NCI-H1092 treated with DMSO at 0.1 percent for 48 hours (cell line): ENCODE measurements around the gene ZNF516.

Experiments
- DNase-seq: peaks from one replicate; lab custom pipeline; 2025; lab: John Stamatoyannopoulos, UW

Gene ZNF516

GRCh38 chr18:76339246-76339620 is 155.8 kb downstream of the ZNF516 start:
- DNase-seq = no peak

GRCh38 chr18:76338619-76339245 is 156.3 kb downstream of the ZNF516 start:
- no peak for DNase-seq

DNA sequence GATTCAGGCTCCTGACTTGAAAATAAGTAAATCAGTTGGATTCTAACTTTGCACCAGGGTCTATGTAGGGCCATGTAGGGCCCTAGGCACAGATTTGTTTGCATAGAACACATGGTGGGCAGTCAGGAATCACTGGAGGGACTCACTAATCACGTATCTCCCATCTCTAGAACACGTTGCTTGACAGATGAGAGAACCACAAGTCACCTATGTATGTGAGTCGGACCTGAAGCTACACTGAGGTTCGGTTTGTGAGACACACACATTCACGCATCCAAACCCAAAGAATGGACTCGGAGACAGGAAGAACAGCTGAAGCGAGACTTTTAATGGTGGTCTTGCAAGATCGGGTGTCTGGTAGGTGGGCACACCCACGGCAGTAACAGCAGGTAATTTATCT is 157.0 kb downstream of the ZNF516 start:
- no peak for DNase-seq

- DNase-seq = peak; percentile 84
These were observed 159.0 kb downstream of the ZNF516 start for GRCh38 chr18:76335859-76336640.

- DNase-seq = no peak
These were observed 166.9 kb downstream of the ZNF516 start for GRCh38 chr18:76328140-76328539.

DNA sequence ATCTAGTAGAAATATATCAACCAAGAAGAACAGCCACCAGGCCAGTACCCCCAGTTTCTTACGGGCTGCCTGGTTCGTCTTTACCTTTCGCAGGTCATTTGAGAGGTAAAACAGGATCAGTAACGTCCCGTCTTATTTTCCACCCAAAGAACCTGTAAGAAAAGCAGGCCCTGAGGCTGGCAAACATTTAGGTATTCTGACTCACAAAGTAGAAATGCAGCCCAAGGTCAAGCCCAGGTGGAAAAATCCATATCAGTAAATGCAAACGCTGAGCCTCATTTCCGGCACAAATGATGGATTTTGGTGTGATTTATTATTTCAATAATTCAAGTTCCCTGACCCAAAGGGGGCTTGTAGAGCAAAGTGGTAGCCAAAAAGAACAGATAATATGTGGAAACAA is 171.2 kb downstream of the ZNF516 start:
- DNase-seq = no peak

- DNase-seq = no peak
These were observed 172.4 kb downstream of the ZNF516 start for GRCh38 chr18:76322686-76323085.

- no peak for DNase-seq
These were observed 175.7 kb downstream of the ZNF516 start for GRCh38 chr18:76319366-76319765.

- DNase-seq = no peak
These were observed 176.4 kb downstream of the ZNF516 start for GRCh38 chr18:76318607-76319006.

GRCh38 chr18:76317136-76317535 is 177.9 kb downstream of the ZNF516 start:
- no peak for DNase-seq

DNA sequence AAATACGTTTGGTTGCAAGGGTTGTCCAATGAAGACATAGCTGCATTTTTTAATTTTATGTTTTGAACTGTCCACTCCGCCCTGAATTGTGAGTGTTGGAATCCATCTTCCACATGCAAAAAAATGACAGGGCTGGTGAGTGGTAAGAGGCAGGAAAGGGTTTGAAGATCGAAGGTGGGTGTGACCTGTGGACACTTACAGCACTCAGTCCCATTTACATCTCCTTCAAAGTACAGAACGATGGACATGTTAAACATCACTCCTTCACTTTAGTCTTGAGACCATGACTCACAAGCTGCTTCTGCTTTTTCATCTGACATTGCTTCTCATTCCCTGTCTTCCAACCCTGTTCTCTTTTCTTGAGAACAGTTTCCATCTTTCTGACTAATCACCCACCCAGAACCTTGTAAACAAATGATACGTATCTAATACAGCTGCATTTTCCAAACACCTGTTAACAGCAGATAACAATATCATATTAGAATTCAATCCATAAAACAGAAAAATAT is 179.3 kb downstream of the ZNF516 start:
- DNase-seq = no peak

DNA sequence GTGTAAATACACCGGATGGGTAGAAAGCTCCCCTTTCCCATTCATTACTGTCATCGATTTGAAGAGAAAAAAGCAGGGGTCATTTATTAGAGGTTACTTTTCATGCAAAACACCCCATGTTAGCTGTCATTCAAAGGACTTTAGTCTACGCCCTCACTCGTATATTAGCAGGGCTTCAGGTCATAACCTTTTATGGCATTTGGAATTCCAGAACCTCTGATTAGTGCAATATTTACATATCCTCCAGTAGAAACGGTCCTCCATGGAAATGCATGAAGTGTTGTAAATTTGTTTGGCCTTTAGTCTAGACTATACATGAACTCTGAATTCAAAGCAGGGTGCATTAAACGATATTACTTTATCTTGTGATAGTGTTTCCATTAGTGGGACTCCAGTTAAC is 180.5 kb downstream of the ZNF516 start:
- DNase-seq = no peak

DNA sequence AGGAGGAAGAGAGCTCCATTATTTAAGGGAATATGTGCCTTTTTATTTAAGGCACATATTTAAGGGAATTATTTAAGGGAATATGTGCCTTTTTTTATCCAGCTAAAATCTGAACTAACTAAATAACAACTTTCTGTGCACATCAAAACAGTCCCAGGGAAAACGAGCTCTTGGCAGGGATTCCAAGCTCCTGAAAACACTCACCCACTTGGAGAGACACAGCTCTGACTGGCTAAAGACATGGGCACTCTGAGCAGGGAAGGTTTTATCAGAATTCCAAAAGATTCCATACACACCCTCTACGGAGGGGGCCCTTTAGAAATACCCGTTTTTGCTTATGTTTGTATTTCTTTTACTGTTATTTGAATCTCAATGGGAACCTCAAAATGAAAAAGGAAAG is 181.0 kb downstream of the ZNF516 start:
- DNase-seq = no peak
